ENCODE results near the gene TIPIN.
A peak's percentile ranks its signal among the peaks of the same experiment; 100 is the strongest.

Gene TIPIN

GRCh38 chr15:66288093-66288492, 68.4 kb downstream of the TIPIN start:
- DNase-seq (ENCODE audit: low spot score), result no peak
- in situ Hi-C loops (cut with MboI; ENCODE audit: low pct_unique_long_range_greater_than_20kb, low sequenced_read_pairs, unreplicated experiment), result no loop called here
- TF ChIP-seq CTCF (IDR thresholded peaks at IDR 0.05; ENCODE audit: extremely low read depth, insufficient read depth, missing control alignments), result no peak

GRCh38 chr15:66287461-66288057, 68.9 kb downstream of the TIPIN start:
- peak; percentile 55 for TF ChIP-seq CTCF (IDR thresholded peaks at IDR 0.05; ENCODE audit: extremely low read depth, insufficient read depth, missing control alignments)
- peak; percentile 36 for DNase-seq (ENCODE audit: low spot score)
- in situ Hi-C loops (cut with MboI; ENCODE audit: low pct_unique_long_range_greater_than_20kb, low sequenced_read_pairs, unreplicated experiment), result no loop called here

All from GM13977 (cell line).